ENCODE results near the gene SLCO6A1.

Gene SLCO6A1, protein sequence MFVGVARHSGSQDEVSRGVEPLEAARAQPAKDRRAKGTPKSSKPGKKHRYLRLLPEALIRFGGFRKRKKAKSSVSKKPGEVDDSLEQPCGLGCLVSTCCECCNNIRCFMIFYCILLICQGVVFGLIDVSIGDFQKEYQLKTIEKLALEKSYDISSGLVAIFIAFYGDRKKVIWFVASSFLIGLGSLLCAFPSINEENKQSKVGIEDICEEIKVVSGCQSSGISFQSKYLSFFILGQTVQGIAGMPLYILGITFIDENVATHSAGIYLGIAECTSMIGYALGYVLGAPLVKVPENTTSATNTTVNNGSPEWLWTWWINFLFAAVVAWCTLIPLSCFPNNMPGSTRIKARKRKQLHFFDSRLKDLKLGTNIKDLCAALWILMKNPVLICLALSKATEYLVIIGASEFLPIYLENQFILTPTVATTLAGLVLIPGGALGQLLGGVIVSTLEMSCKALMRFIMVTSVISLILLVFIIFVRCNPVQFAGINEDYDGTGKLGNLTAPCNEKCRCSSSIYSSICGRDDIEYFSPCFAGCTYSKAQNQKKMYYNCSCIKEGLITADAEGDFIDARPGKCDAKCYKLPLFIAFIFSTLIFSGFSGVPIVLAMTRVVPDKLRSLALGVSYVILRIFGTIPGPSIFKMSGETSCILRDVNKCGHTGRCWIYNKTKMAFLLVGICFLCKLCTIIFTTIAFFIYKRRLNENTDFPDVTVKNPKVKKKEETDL

DNA sequence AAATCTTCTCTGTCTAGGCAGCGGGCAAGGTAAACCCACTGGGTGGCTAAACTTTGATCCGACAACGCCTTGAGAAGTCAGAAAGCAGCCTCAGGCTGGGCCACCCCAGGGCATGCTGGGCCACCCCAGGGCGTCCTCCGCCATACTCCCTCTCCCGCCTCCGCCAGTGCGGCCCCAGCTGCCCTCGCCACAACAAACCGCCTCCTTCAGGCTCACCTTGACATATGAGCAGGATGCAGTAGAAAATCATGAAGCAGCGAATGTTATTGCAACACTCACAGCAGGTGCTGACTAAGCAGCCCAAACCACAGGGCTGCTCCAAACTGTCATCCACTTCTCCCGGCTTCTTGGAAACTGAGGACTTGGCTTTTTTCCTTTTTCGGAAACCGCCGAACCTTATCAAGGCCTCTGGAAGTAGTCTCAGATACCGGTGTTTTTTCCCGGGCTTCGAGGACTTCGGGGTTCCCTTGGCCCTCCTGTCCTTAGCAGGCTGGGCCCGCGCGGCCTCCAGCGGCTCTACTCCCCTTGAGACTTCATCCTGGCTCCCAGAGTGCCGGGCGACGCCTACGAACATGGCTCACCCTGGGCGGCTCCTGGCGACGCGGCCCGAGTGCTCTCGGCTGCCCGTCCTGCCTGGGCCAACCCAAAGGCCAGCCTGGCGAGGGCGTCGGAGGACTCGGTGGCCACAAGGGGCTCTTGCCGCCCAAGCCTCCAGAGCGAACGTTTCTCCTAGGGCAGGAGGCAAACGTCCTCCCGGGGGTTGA, at the start of gene SLCO6A1:
TSS of gene SLCO6A1 (minus strand) at position 731 of the 764 bp plus-strand sequence. CDS start at position 574, 157 bp downstream.
- peak; percentile 1 for DNase-seq (ENCODE audit: low read depth, low spot score)
- Histone ChIP-seq H3K27me3 (ENCODE audit: control insufficient read depth, insufficient read depth, low read length) (no peaks in the 10 kb centered on the region), H3K4me3 (ENCODE audit: low read length) (no peak within 1 kb of the TSS), H3K4me1 (ENCODE audit: control insufficient read depth, insufficient read depth, low read length) (no peaks in the 10 kb centered on the region), H3K27ac (ENCODE audit: low read length) (no peak within 1 kb of the TSS), H3K36me3 (ENCODE audit: control insufficient read depth, insufficient read depth, low read length) (no peaks in the 10 kb centered on the region), H3K9me3 (ENCODE audit: control insufficient read depth, insufficient read depth, low read length) (no peaks in the 10 kb centered on the region)
- no CpG with 5 or more reads among the region's 43 CpGs for WGBS (ENCODE audit: insufficient coverage, insufficient read length)

DNA sequence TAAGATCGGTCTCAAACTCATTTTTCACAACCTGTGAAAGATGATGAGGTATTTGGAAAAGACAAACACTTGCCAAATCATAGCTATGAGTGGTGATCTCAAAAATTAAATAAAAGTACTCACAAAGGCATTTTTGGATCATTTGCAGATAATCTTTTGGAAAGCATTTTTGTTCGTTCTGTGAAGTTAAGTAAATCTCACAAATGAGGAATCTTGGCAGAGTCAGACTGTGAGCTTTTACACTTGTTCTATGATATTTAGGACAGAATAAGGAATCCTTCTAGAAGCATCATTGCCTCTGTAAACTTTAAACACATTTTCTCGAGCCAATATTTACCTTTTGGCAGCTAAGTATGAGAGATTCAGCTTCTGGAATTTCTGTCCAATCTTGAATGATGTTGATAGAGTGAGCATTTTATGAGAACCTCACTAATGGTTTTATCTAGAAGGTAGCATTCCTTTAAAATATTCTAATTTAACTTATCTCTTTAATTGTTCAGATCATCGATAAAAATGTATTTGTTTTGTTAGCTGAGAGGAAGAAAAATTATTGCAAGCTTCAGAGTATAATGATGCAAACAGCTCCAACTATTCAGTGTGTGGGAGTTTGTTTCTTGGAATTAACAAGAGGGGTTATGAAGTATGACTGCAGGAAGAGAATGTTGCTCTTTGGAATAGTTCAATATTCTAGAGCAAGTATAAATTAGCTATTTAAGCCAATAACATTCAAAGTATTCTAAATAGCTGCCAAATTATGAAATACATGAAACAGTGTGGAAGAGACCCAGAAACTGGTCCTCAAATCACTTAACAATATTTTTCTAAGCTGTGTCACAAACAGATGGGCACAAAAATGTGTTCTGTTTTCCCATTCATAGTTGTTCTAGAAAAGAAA, 48.6 kb upstream of the SLCO6A1 start:
- Histone ChIP-seq H3K36me3 (ENCODE audit: control insufficient read depth, insufficient read depth, low read length) (no peaks in the 10 kb centered on the region), H3K4me1 (ENCODE audit: control insufficient read depth, insufficient read depth, low read length) (peaks cover 2% of the 10 kb centered on the region; the same call in 1 of the 2 replicates), H3K4me3 (ENCODE audit: low read length) (no peak overlapping the region), H3K27me3 (ENCODE audit: control insufficient read depth, insufficient read depth, low read length) (no peaks in the 10 kb centered on the region), H3K27ac (ENCODE audit: low read length) (no peak overlapping the region), H3K9me3 (ENCODE audit: control insufficient read depth, insufficient read depth, low read length) (no peaks in the 10 kb centered on the region)
- no CpG with 5 or more reads among the region's 4 CpGs for WGBS (ENCODE audit: insufficient coverage, insufficient read length)
- no peak for DNase-seq (ENCODE audit: low read depth, low spot score)

DNA sequence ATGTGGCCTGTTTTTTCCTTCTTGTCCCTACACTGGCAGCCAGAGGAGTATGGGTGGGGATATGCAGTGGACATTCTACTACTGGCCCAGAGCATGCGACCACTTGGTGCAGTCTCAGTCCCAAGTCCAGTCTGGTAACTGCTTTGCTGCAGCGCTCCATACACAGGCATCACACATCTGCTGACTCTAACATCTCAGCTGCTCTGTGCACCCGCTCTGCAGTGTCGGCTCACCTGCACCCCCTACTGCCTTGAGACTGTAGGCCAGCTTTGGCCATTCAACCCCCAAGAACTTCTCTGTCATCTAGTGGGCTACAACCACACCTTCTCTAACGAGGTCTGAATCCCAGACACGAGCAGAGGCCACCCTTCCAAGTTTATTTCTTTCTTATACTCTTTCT, 46.4 kb upstream of the SLCO6A1 start:
- Histone ChIP-seq H3K36me3 (ENCODE audit: control insufficient read depth, insufficient read depth, low read length) (no peaks in the 10 kb centered on the region), H3K4me3 (ENCODE audit: low read length) (no peak overlapping the region), H3K9me3 (ENCODE audit: control insufficient read depth, insufficient read depth, low read length) (no peaks in the 10 kb centered on the region), H3K4me1 (ENCODE audit: control insufficient read depth, insufficient read depth, low read length) (peaks cover 2% of the 10 kb centered on the region; the same call in 1 of the 2 replicates), H3K27ac (ENCODE audit: low read length) (no peak overlapping the region), H3K27me3 (ENCODE audit: control insufficient read depth, insufficient read depth, low read length) (no peaks in the 10 kb centered on the region)
- WGBS (ENCODE audit: insufficient coverage, insufficient read length) = no CpG with 5 or more reads among the region's 6 CpGs
- DNase-seq (ENCODE audit: low read depth, low spot score) = peak; percentile 50

DNA sequence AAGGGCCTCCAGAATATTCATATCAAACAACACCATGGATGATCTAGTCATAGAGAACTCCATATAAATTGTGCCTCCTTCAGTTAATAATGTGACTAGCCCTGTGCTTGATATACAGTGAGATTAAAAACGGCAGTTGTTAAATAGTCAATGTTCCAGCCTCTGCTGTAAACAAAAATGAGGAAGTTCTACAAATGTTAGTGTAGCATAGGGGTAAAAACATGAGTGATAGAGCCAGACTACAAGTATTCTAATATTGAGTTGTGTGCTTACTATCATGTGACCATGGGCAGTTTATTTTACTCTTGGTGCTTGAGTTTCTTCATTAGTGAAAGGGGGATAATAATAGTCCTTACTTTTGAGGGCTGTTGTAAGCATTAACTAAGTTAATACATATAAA, 43.3 kb upstream of the SLCO6A1 start:
- no peak for DNase-seq (ENCODE audit: low read depth, low spot score)
- H3K27ac ChIP-seq (ENCODE audit: low read length) = no peak overlapping the region
- no CpG with 5 or more reads among the region's 1 CpG for WGBS (ENCODE audit: insufficient coverage, insufficient read length)
- H3K4me3 ChIP-seq (ENCODE audit: low read length) = no peak overlapping the region
- H3K4me1 ChIP-seq (ENCODE audit: control insufficient read depth, insufficient read depth, low read length) = peaks cover 2% of the 10 kb centered on the region; the same call in 1 of the 2 replicates
- H3K9me3 ChIP-seq (ENCODE audit: control insufficient read depth, insufficient read depth, low read length) = no peaks in the 10 kb centered on the region
- H3K36me3 ChIP-seq (ENCODE audit: control insufficient read depth, insufficient read depth, low read length) = no peaks in the 10 kb centered on the region
- no peaks in the 10 kb centered on the region for H3K27me3 ChIP-seq (ENCODE audit: control insufficient read depth, insufficient read depth, low read length)

DNA sequence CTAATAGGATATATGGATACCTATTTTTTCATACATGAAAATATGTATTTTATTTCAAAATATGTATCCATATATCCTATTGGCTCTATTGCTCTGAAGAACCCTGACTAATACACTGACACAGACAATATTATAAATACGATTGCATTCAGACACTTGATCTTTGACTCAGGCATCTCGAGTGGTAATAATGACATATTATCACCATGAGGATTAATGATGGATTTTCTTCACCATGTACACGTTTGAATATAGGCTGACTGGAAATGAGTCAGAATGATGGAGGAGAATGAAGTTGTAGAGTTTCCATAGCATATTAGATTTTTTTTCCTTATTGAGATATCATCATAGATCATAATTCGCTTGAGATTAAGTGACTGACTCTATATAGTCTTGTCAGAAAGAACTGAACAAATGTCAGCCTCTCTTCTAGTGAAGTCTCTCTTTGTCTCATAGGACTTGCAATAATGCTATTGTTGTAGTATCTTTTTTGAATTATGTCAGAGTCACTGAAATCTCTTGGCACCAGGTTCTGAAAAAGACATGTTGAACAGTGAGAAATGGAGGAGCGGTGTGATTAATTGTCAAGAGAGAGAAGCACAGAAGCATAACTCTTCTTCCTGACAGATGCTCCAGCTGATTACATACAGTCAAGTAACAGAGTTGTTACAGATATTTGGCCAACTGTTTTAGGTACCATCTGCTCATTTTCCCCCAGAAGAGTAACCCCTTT, 41.4 kb upstream of the SLCO6A1 start:
- Histone ChIP-seq H3K4me1 (ENCODE audit: control insufficient read depth, insufficient read depth, low read length) (peaks cover 2% of the 10 kb centered on the region; the same call in 1 of the 2 replicates), H3K27me3 (ENCODE audit: control insufficient read depth, insufficient read depth, low read length) (no peaks in the 10 kb centered on the region), H3K36me3 (ENCODE audit: control insufficient read depth, insufficient read depth, low read length) (no peaks in the 10 kb centered on the region), H3K4me3 (ENCODE audit: low read length) (no peak overlapping the region), H3K9me3 (ENCODE audit: control insufficient read depth, insufficient read depth, low read length) (no peaks in the 10 kb centered on the region), H3K27ac (ENCODE audit: low read length) (no peak overlapping the region)
- WGBS (ENCODE audit: insufficient coverage, insufficient read length) = no CpG with 5 or more reads among the region's 5 CpGs
- no peak for DNase-seq (ENCODE audit: low read depth, low spot score)

DNA sequence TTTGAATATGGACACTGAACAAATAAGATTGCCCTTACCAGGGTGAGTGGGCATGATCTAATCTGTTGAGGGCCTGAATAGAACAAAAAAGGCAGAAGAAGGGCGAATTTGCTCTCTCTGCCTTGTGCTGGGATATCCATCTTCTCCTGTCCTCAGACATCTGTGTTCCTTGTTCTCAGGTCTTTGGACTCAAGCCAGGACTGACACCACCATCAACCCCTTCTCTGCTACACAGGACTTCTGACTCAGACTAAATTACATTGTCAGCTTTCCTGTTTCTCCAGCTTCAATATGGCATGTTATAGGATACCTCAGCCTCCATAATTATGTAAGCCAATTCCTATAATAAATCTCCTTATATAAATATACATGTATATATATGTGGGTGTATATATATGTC, 40.8 kb upstream of the SLCO6A1 start:
- no peak overlapping the region for H3K27ac ChIP-seq (ENCODE audit: low read length)
- no peak overlapping the region for H3K4me3 ChIP-seq (ENCODE audit: low read length)
- no peaks in the 10 kb centered on the region for H3K27me3 ChIP-seq (ENCODE audit: control insufficient read depth, insufficient read depth, low read length)
- DNase-seq (ENCODE audit: low read depth, low spot score) = no peak
- H3K9me3 ChIP-seq (ENCODE audit: control insufficient read depth, insufficient read depth, low read length) = no peaks in the 10 kb centered on the region
- no peaks in the 10 kb centered on the region for H3K4me1 ChIP-seq (ENCODE audit: control insufficient read depth, insufficient read depth, low read length)
- no CpG with 5 or more reads among the region's 1 CpG for WGBS (ENCODE audit: insufficient coverage, insufficient read length)
- H3K36me3 ChIP-seq (ENCODE audit: control insufficient read depth, insufficient read depth, low read length) = no peaks in the 10 kb centered on the region

DNA sequence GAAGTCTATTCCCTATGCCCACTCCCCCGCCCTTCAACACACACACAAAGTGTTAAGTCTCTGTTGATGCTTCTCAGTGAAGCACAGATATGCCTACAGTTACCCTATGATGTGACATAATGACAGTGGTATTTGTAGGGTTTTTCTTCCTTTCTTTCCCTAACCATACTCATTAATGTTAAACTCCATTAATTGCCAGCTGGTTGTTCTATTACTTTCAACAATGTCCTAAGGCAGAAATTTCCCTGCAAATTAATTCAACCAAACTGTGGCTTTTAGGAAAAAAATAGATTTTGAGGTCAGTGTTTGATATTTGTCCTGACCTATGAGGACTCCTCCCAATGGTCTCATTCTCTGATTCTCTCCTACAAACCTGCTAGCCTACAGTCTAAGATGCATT, 38.2 kb upstream of the SLCO6A1 start:
- no CpG with 5 or more reads among the region's 1 CpG for WGBS (ENCODE audit: insufficient coverage, insufficient read length)
- no peak overlapping the region for H3K27ac ChIP-seq (ENCODE audit: low read length)
- no peak for DNase-seq (ENCODE audit: low read depth, low spot score)
- H3K27me3 ChIP-seq (ENCODE audit: control insufficient read depth, insufficient read depth, low read length) = no peaks in the 10 kb centered on the region
- H3K36me3 ChIP-seq (ENCODE audit: control insufficient read depth, insufficient read depth, low read length) = no peaks in the 10 kb centered on the region
- no peaks in the 10 kb centered on the region for H3K9me3 ChIP-seq (ENCODE audit: control insufficient read depth, insufficient read depth, low read length)
- H3K4me1 ChIP-seq (ENCODE audit: control insufficient read depth, insufficient read depth, low read length) = no peaks in the 10 kb centered on the region
- no peak overlapping the region for H3K4me3 ChIP-seq (ENCODE audit: low read length)

DNA sequence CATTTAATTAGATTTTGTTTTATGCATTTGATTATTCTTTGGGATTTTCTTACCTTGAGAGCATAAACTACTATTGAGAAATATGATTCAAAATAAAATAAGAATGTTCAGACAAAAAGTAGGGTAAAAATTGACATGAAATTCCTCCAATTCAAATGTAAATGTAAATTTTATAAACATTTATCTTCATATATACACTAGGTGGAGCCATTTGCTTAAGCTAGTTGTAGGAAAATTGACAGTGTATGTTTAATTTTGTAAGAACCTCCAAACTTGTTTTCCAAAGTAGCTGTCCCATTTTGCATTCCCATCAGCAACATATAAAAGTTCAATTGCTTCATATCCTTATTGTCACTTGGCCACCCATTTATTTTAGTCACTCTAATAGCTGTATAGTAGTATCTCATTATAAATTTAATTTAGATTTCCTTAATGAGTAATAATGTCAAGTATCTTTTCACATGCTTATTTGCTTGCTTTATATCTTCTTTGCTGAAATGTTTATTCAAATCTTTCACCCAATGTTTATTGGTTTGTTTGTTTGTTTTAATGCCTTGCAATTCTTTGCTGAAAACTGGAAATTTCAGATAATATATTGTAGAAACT, 37.6 kb upstream of the SLCO6A1 start:
- Histone ChIP-seq H3K27ac (ENCODE audit: low read length) (no peak overlapping the region), H3K27me3 (ENCODE audit: control insufficient read depth, insufficient read depth, low read length) (no peaks in the 10 kb centered on the region), H3K4me1 (ENCODE audit: control insufficient read depth, insufficient read depth, low read length) (no peaks in the 10 kb centered on the region), H3K9me3 (ENCODE audit: control insufficient read depth, insufficient read depth, low read length) (no peaks in the 10 kb centered on the region), H3K36me3 (ENCODE audit: control insufficient read depth, insufficient read depth, low read length) (no peaks in the 10 kb centered on the region), H3K4me3 (ENCODE audit: low read length) (no peak overlapping the region)
- no peak for DNase-seq (ENCODE audit: low read depth, low spot score)

DNA sequence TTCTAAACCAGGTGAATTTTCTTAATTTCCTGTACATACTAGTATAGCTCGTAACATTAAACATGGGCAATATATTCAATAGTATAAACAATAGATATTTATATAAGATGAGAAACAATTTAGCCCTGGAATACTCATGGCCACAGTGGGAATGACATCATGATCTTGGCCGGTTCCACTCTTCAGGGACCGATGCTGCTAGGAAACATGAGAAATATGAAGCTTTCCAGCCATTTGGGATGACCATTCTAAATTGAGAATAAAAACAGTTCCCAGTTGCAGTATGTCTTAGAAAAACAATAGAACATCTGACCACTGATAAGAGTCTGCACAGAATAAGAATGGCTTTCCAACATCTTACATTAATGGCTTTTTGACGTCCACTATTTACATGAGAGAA, 33.3 kb upstream of the SLCO6A1 start:
- Histone ChIP-seq H3K27ac (ENCODE audit: low read length) (no peak overlapping the region), H3K4me1 (ENCODE audit: control insufficient read depth, insufficient read depth, low read length) (no peaks in the 10 kb centered on the region)
- WGBS (ENCODE audit: insufficient coverage, insufficient read length) = no CpG with 5 or more reads among the region's 4 CpGs

More for the DNA sequence above, 33.3 kb upstream of the SLCO6A1 start:
- no peaks in the 10 kb centered on the region for H3K36me3 ChIP-seq (ENCODE audit: control insufficient read depth, insufficient read depth, low read length)
- no peaks in the 10 kb centered on the region for H3K9me3 ChIP-seq (ENCODE audit: control insufficient read depth, insufficient read depth, low read length)
- no peak overlapping the region for H3K4me3 ChIP-seq (ENCODE audit: low read length)
- no peaks in the 10 kb centered on the region for H3K27me3 ChIP-seq (ENCODE audit: control insufficient read depth, insufficient read depth, low read length)
- no peak for DNase-seq (ENCODE audit: low read depth, low spot score)
